Astrocyte of the cerebellum (primary cell): ENCODE measurements around the gene MGLL.

Source experiments
- DNase-seq: peaks from one replicate; pipeline ENCODE4 v3.0.0-alpha.2; 2011; ENCODE audit warnings: low read depth
- H3K4me3 ChIP-seq: 2 replicates; pipeline ENCODE4 v1.5.1; 2011; ENCODE audit warnings: mild to moderate bottlenecking, low read depth, low read length, moderate library complexity
- CTCF ChIP-seq: IDR thresholded peaks from 2 replicates; pipeline ENCODE4 v1.5.1; 2012; ENCODE audit warnings: low read length, low read depth, moderate library complexity, mild to moderate bottlenecking; ENCODE audit errors: missing control alignments
- in situ Hi-C: cut with HindIII; loops from 2 replicates; pipeline ENCODE4 v1.10.0; 2017; ENCODE audit warnings: low sequenced_read_pairs

Gene MGLL

GRCh38 chr3:127859730-127860129 lies 37.4 kb upstream of the MGLL start:
- in situ Hi-C loops = no loop called here
- TF ChIP-seq CTCF = no peak
- H3K4me3 ChIP-seq = no peak overlapping the region
- DNase-seq = no peak

DNA sequence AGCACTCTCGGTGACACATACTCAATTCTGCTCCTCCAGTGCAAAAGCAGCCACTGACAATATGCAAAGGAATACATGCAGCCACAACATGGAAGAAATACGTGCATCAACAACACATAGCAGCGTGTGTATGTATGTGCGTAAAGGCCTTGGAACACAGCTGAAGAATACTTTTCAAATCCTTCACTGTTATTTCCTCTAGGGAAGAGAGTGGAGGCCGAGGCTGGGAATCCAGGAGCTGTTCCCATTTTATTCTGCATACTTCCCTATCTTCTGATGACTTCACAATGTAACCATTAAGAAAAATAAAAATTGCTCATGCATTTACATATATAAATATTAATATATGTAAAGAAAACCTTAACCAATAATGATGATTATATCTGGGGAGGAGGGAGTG lies 36.6 kb upstream of the MGLL start:
- no peak for TF ChIP-seq CTCF
- in situ Hi-C loops = no loop called here
- H3K4me3 ChIP-seq = no peak overlapping the region
- DNase-seq = no peak

GRCh38 chr3:127858521-127858920 lies 36.2 kb upstream of the MGLL start:
- no peak overlapping the region for H3K4me3 ChIP-seq
- in situ Hi-C loops = no loop called here
- DNase-seq = no peak
- no peak for TF ChIP-seq CTCF

DNA sequence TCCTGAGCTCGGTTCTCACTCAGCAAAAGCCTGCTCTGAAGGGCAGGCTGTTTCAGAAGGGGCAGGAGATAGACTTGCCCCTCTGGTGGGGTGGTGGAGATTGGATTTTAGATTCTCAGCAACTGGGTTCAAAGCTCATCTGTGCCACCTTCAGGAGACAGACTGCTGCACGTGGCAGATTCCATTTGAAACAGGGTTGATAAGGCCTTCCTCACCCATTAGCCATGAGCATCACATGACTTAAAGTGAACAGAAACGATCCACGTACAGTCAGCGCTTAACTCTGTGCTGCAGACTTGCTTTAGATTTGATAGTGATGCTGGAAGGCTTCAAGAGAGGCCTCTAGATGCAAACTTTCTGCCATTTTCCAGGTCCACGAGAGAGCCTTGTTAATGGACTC lies 35.0 kb upstream of the MGLL start:
- H3K4me3 ChIP-seq = no peak overlapping the region
- DNase-seq = no peak
- in situ Hi-C loops = no loop called here
- peak; percentile 15 for TF ChIP-seq CTCF

GRCh38 chr3:127856801-127857200 lies 34.5 kb upstream of the MGLL start:
- DNase-seq = no peak
- in situ Hi-C loops = no loop called here
- H3K4me3 ChIP-seq = no peak overlapping the region
- no peak for TF ChIP-seq CTCF

- TF ChIP-seq CTCF = no peak
- in situ Hi-C loops = no loop called here
- no peak overlapping the region for H3K4me3 ChIP-seq
- no peak for DNase-seq
Observed at GRCh38 chr3:127855246-127855645, 32.9 kb upstream of the MGLL start.

- in situ Hi-C loops = no loop called here
- H3K4me3 ChIP-seq = no peak overlapping the region
- DNase-seq = no peak
- TF ChIP-seq CTCF = no peak
Observed at GRCh38 chr3:127853681-127854080, 31.4 kb upstream of the MGLL start.
